ENCODE results near the gene ELMOD1. TPM values are rescaled to one million over a fixed set of nuclear protein-coding genes. Genes with fewer than 3 reads are reported as not detected.

The ELMOD1 gene
- total RNA-seq, 4 donors from 2014 or later, result not detected

- no peak overlapping the region for H3K4me3 ChIP-seq
- H3K4me1 ChIP-seq, result no peaks in the 10 kb centered on the region
- no peaks in the 10 kb centered on the region for H3K27me3 ChIP-seq
- H3K36me3 ChIP-seq, result no peaks in the 10 kb centered on the region
- no peak overlapping the region for H3K27ac ChIP-seq
- no peaks in the 10 kb centered on the region for H3K9me3 ChIP-seq
- no peak for DNase-seq
- WGBS, 2 donors, result 50 to 53% methylated on average over 4 of the region's 4 CpGs
- intact Hi-C loops (cut with DNase I), result no loop called here
- TF ChIP-seq POLR2A (IDR thresholded peaks at IDR 0.05) (no peak), CTCF (IDR thresholded peaks at IDR 0.05) (no peak)
These were observed 64.7 kb downstream of the ELMOD1 start for GRCh38 chr11:107655602-107656001.

GRCh38 chr11:107659310-107659709, 68.4 kb downstream of the ELMOD1 start:
- DNase-seq, result no peak
- H3K27me3 ChIP-seq, result no peaks in the 10 kb centered on the region
- H3K4me1 ChIP-seq, result no peaks in the 10 kb centered on the region
- no peak overlapping the region for H3K27ac ChIP-seq
- TF ChIP-seq CTCF (IDR thresholded peaks at IDR 0.05) (no peak), POLR2A (IDR thresholded peaks at IDR 0.05) (no peak)
- H3K9me3 ChIP-seq, result no peaks in the 10 kb centered on the region
- H3K36me3 ChIP-seq, result no peaks in the 10 kb centered on the region
- no peak overlapping the region for H3K4me3 ChIP-seq
- intact Hi-C loops (cut with DNase I), result no loop called here

- Histone ChIP-seq H3K27me3 (no peaks in the 10 kb centered on the region), H3K9me3 (no peaks in the 10 kb centered on the region), H3K4me3 (no peak overlapping the region), H3K4me1 (no peaks in the 10 kb centered on the region), H3K27ac (no peak overlapping the region), H3K36me3 (no peaks in the 10 kb centered on the region)
- no peak for TF ChIP-seq CTCF (IDR thresholded peaks at IDR 0.05)
- TF ChIP-seq POLR2A (IDR thresholded peaks at IDR 0.05), result no peak
- no peak for DNase-seq
- intact Hi-C loops (cut with DNase I), result no loop called here
- 44 to 47% methylated on average over 3 of the region's 3 CpGs for WGBS, 2 donors
These were observed 69.1 kb downstream of the ELMOD1 start for GRCh38 chr11:107660066-107660465.

- Histone ChIP-seq H3K9me3 (no peaks in the 10 kb centered on the region), H3K36me3 (no peaks in the 10 kb centered on the region), H3K27me3 (no peaks in the 10 kb centered on the region), H3K4me1 (no peaks in the 10 kb centered on the region), H3K4me3 (no peak overlapping the region), H3K27ac (no peak overlapping the region)
- WGBS, 2 donors, result 93 to 96% methylated on average over 1 of the region's 1 CpG
- no peak for TF ChIP-seq CTCF (IDR thresholded peaks at IDR 0.05)
- no peak for TF ChIP-seq POLR2A (IDR thresholded peaks at IDR 0.05)
- intact Hi-C loops (cut with DNase I), result no loop called here
- no peak for DNase-seq
These were observed 70.7 kb downstream of the ELMOD1 start for GRCh38 chr11:107661656-107662055.

GRCh38 chr11:107665018-107665417, 74.1 kb downstream of the ELMOD1 start:
- TF ChIP-seq CTCF (IDR thresholded peaks at IDR 0.05), result no peak
- H3K27me3 ChIP-seq, result no peaks in the 10 kb centered on the region
- intact Hi-C loops (cut with DNase I), result no loop called here
- H3K4me3 ChIP-seq, result no peak overlapping the region
- no peak overlapping the region for H3K27ac ChIP-seq
- H3K36me3 ChIP-seq, result no peaks in the 10 kb centered on the region
- WGBS, 2 donors, result 80 to 83% methylated on average over 10 of the region's 10 CpGs
- H3K4me1 ChIP-seq, result no peaks in the 10 kb centered on the region
- H3K9me3 ChIP-seq, result no peaks in the 10 kb centered on the region
- no peak for DNase-seq
